Esophagus squamous epithelium (tissue), 5 donors: ENCODE measurements around the gene SRSF3. TPM values are rescaled to one million over a fixed set of nuclear protein-coding genes. Genes with fewer than 3 reads are reported as not detected.

ENCODE experiments used
- DNase-seq: peaks from one replicate; lab custom pipeline; 2025; lab: John Stamatoyannopoulos, UW
- H3K27ac ChIP-seq, 4 donors: fragments of 200-600 bp; sonication (generic); one replicate each; pipeline ENCODE4 v1.5.1; 2016 to 2019; ENCODE audit warnings: mild to moderate bottlenecking in 1 of 4
- H3K27me3 ChIP-seq, 4 donors: fragments of 200-600 bp; sonication (generic); 1 replicate in 3 of 4; 2 replicates in 1 of 4; pipeline versions ENCODE4 v1.5.1 to v1.6.0; 2017 to 2021; ENCODE audit warnings: antibody characterized with exemption in 1 of 4
- H3K36me3 ChIP-seq, 3 donors: fragments of 200-600 bp; sonication (generic); one replicate each; pipeline ENCODE4 v1.5.1; 2016 to 2019
- H3K4me1 ChIP-seq, 3 donors: fragments of 200-600 bp; sonication (generic); one replicate each; pipeline ENCODE4 v1.5.1; 2017 to 2019
- H3K4me3 ChIP-seq, 4 donors: fragments of 200-600 bp; sonication (generic); 1 replicate in 3 of 4; 2 replicates in 1 of 4; pipeline ENCODE4 v1.5.1; 2016 to 2019; ENCODE audit warnings: mild to moderate bottlenecking in 2 of 4, moderate library complexity in 1 of 4
- H3K9me3 ChIP-seq, 3 donors: fragments of 200-600 bp; sonication (generic); one replicate each; pipeline ENCODE4 v1.5.1; 2016 to 2019
- CTCF ChIP-seq, 6 experiments: fragments of 450-650 bp in 4 of 6; fragments of 200-600 bp in 2 of 6; sonication (generic) in 2 of 6; IDR thresholded peaks; one replicate each; pipeline ENCODE4 v1.5.1; 2016 to 2019; ENCODE audit warnings: antibody characterized with exemption in 6 of 6, mild to moderate bottlenecking in 4 of 6, moderate library complexity in 4 of 6
- POLR2A ChIP-seq, 4 donors: fragments of 450-650 bp; IDR thresholded peaks; one replicate each; pipeline ENCODE4 v1.6.1; 2017; ENCODE audit warnings: antibody characterized with exemption in 4 of 4, mild to moderate bottlenecking in 4 of 4, moderate library complexity in 3 of 4
- WGBS, 2 donors: methylation state at CpG; one replicate each; pipeline ENCODE4 v1.1.5; 2018; 5-methylcytosine and 5-hydroxymethylcytosine counted together
- intact Hi-C: fragments of 100-400 bp; cut with DNase I; formaldehyde crosslinking; loops from one replicate; pipeline ENCODE4 v1.15.0; 2022
- total RNA-seq, 4 donors: library from RNA; depleted of rRNA; stranded (reverse); fragments of >200 nt; gene quantifications; one replicate each; pipeline ENCODE4 v1.1.0, GENCODE V29; 2016
- donor health status: DM: yes; HTN: yes; CAD: no.

SRSF3 gene
- total RNA-seq, 4 donors from 2014 or later: 111 to 213 (median 185) TPM

GRCh38 chr6:36547646-36548400 lies 46.3 kb upstream of the SRSF3 start:
- Histone ChIP-seq H3K36me3 (no peaks in the 10 kb centered on the region), H3K9me3 (no peaks in the 10 kb centered on the region), H3K27me3 (no peaks in the 10 kb centered on the region), H3K4me3 (peak overlapping the region in 3 of 4 donors; percentile 77 to 100 (median 78)), H3K4me1 (peaks cover 19 to 47% (median 22%) of the 10 kb centered on the region in 3 donors), H3K27ac (peak overlapping the region; percentile 95 to 100 (median 98))
- no peak for DNase-seq
- TF ChIP-seq POLR2A (IDR thresholded peaks at IDR 0.05) (no peak), CTCF (IDR thresholded peaks at IDR 0.05) (peak in 1 of 6 experiments; percentile 3)
- 61 to 62% methylated on average over 11 to 13 of the region's 13 CpGs for WGBS, 2 donors
- intact Hi-C loops: loop anchor here (10.0 kb wide), 1 partner anchor 47 kb away; the partner anchor contains the start of gene SRSF3

DNA sequence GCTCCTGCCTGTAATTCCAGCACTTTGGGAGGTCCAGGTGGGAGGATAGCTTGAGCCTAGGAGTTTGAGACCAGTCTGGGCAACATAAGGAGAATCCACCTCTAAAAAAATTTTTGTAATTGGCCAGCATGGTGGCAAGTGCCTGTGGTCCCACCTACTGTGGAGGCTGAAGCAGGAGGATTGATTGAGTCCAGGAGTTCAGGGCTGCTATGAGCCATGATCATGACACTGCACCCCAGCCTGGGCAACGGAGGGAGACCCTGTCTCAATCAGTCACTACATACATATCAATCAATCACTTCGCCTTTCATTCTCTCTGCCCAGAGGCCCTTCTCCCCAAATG lies 45.8 kb upstream of the SRSF3 start:
- Histone ChIP-seq H3K4me3 (no peak overlapping the region), H3K9me3 (no peaks in the 10 kb centered on the region), H3K27ac (peak overlapping the region in 1 of 4 donors; percentile 100), H3K36me3 (no peaks in the 10 kb centered on the region), H3K27me3 (no peaks in the 10 kb centered on the region), H3K4me1 (peaks cover 19 to 42% (median 22%) of the 10 kb centered on the region in 3 donors)
- intact Hi-C loops: loop anchor here (10.0 kb wide), 1 partner anchor 46 kb away; the partner anchor contains the start of gene SRSF3
- no peak for DNase-seq
- TF ChIP-seq POLR2A (IDR thresholded peaks at IDR 0.05): no peak
- no peak for TF ChIP-seq CTCF (IDR thresholded peaks at IDR 0.05)
- WGBS, 2 donors: 91 to 92% methylated on average over 2 of the region's 2 CpGs

GRCh38 chr6:36550473-36551000 lies 43.6 kb upstream of the SRSF3 start:
- 78 to 93% methylated on average over 1 of the region's 1 CpG for WGBS, 2 donors
- Histone ChIP-seq H3K4me1 (peaks cover 5 to 26% (median 5%) of the 10 kb centered on the region in 3 donors), H3K4me3 (no peak overlapping the region), H3K36me3 (no peaks in the 10 kb centered on the region), H3K27me3 (no peaks in the 10 kb centered on the region), H3K9me3 (no peaks in the 10 kb centered on the region), H3K27ac (no peak overlapping the region)
- no peak for DNase-seq
- intact Hi-C loops: no loop called here
- TF ChIP-seq CTCF (IDR thresholded peaks at IDR 0.05): no peak
- no peak for TF ChIP-seq POLR2A (IDR thresholded peaks at IDR 0.05)

GRCh38 chr6:36555750-36556252 lies 38.4 kb upstream of the SRSF3 start:
- Histone ChIP-seq H3K4me1 (peaks cover 4 to 44% (median 10%) of the 10 kb centered on the region in 3 donors), H3K36me3 (no peaks in the 10 kb centered on the region), H3K27ac (peak overlapping the region in 3 of 4 donors; percentile 78 to 84 (median 83)), H3K9me3 (no peaks in the 10 kb centered on the region), H3K4me3 (no peak overlapping the region), H3K27me3 (no peaks in the 10 kb centered on the region)
- intact Hi-C loops: no loop called here
- 58 to 64% methylated on average over 1 of the region's 1 CpG for WGBS, 2 donors
- no peak for DNase-seq
- TF ChIP-seq CTCF (IDR thresholded peaks at IDR 0.05): no peak
- no peak for TF ChIP-seq POLR2A (IDR thresholded peaks at IDR 0.05)

DNA sequence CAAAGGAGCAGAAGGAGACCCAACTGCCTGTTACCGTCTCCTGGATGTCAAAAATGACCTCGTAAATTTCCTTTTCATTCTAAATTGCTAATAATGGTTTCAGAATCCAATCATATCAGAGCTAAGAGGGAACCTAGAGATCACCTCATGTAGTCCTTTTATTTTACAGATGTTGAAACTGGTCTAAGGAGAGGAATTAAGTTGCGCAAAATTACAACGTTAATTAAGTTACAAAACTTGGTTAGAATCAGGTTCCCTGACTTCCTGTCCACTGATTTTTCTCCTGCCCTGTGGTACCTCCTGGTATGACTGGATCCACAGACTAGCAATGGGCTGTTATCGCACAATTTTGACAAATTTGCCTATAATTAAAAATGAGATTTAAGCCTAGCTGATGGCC lies 37.9 kb upstream of the SRSF3 start:
- WGBS, 2 donors: 76 to 85% methylated on average over 5 of the region's 5 CpGs
- Histone ChIP-seq H3K27ac (peak overlapping the region; percentile 14 to 84 (median 80)), H3K9me3 (no peaks in the 10 kb centered on the region), H3K4me1 (peaks cover 4 to 44% (median 10%) of the 10 kb centered on the region in 3 donors), H3K4me3 (no peak overlapping the region), H3K27me3 (no peaks in the 10 kb centered on the region), H3K36me3 (no peaks in the 10 kb centered on the region)
- no peak for DNase-seq
- no peak for TF ChIP-seq CTCF (IDR thresholded peaks at IDR 0.05)
- TF ChIP-seq POLR2A (IDR thresholded peaks at IDR 0.05): no peak
- intact Hi-C loops: no loop called here
